Measurements from ENCODE around the gene ABCG5. TPM values are rescaled to one million over a fixed set of nuclear protein-coding genes. Genes with fewer than 3 reads are reported as not detected.

The ABCG5 gene
- total RNA-seq, 4 donors from 2014 or later = not detected

GRCh38 chr2:43877782-43878464, 39.3 kb upstream of the ABCG5 start:
- Histone ChIP-seq H3K4me3 (no peak overlapping the region), H3K27ac (no peak overlapping the region), H3K36me3 (no peaks in the 10 kb centered on the region), H3K4me1 (peaks cover 0 to 3% (median 1%) of the 10 kb centered on the region in 4 donors), H3K27me3 (peaks cover 7% of the 10 kb centered on the region), H3K9me3 (no peaks in the 10 kb centered on the region)
- intact Hi-C loops (cut with DNase I; ENCODE audit: low total_unique reads) (no loop called here), in situ Hi-C loops (cut with MboI; ENCODE audit: low pct_ligation_motif_present in 1 of 4, low pct_unique_long_range_greater_than_20kb in 1 of 4, low sequenced_read_pairs in 3 of 4) (loop anchor here in 3 of 4 donors (25.0 kb wide), 1 partner anchor 266 kb away; no protein-coding TSS in a partner anchor)
- peak; percentile 62 for DNase-seq
- WGBS, 2 donors (ENCODE audit: low coverage in 1 of 2) = 36 to 60% methylated on average over 3 to 16 of the region's 16 CpGs
- TF ChIP-seq EP300 (IDR thresholded peaks at IDR 0.05; ENCODE audit: low read depth) (no peak), CTCF (IDR thresholded peaks at IDR 0.05) (peak; percentile 78 to 95 (median 88))

GRCh38 chr2:43874776-43875451, 36.3 kb upstream of the ABCG5 start:
- H3K27me3 ChIP-seq = peaks cover 15% of the 10 kb centered on the region

GRCh38 chr2:43872151-43872550, 33.5 kb upstream of the ABCG5 start:
- H3K27ac ChIP-seq = no peak overlapping the region
- no peak overlapping the region for H3K4me3 ChIP-seq
- no peak for DNase-seq
- 61 to 74% methylated on average over 9 to 12 of the region's 12 CpGs for WGBS, 2 donors (ENCODE audit: low coverage in 1 of 2)
- TF ChIP-seq POLR2A (IDR thresholded peaks at IDR 0.05) (no peak), POLR2AphosphoS5 (IDR thresholded peaks at IDR 0.05) (no peak), EP300 (IDR thresholded peaks at IDR 0.05; ENCODE audit: low read depth) (no peak), CTCF (IDR thresholded peaks at IDR 0.05) (no peak)
- H3K36me3 ChIP-seq = no peaks in the 10 kb centered on the region
- H3K4me1 ChIP-seq = no peaks in the 10 kb centered on the region
- intact Hi-C loops (cut with DNase I; ENCODE audit: low total_unique reads) (no loop called here), in situ Hi-C loops (cut with MboI; ENCODE audit: low pct_ligation_motif_present in 1 of 4, low pct_unique_long_range_greater_than_20kb in 1 of 4, low sequenced_read_pairs in 3 of 4) (no loop called here)
- H3K27me3 ChIP-seq = peaks cover 19% of the 10 kb centered on the region
- no peaks in the 10 kb centered on the region for H3K9me3 ChIP-seq

More at GRCh38 chr2:43874776-43875451, 36.3 kb upstream of the ABCG5 start:
- H3K4me3 ChIP-seq = no peak overlapping the region
- H3K4me1 ChIP-seq = peaks cover 0 to 3% (median 1%) of the 10 kb centered on the region in 4 donors
- intact Hi-C loops (cut with DNase I; ENCODE audit: low total_unique reads) = no loop called here
- no peak overlapping the region for H3K27ac ChIP-seq
- no peaks in the 10 kb centered on the region for H3K36me3 ChIP-seq
- DNase-seq = no peak
- TF ChIP-seq EP300 (IDR thresholded peaks at IDR 0.05; ENCODE audit: low read depth) (no peak), POLR2A (IDR thresholded peaks at IDR 0.05) (no peak), POLR2AphosphoS5 (IDR thresholded peaks at IDR 0.05) (no peak), CTCF (IDR thresholded peaks at IDR 0.05) (no peak)
- in situ Hi-C loops (cut with MboI; ENCODE audit: low pct_ligation_motif_present in 1 of 4, low pct_unique_long_range_greater_than_20kb in 1 of 4, low sequenced_read_pairs in 3 of 4) = loop anchor here in 3 of 4 donors (25.0 kb wide), 1 partner anchor 263 kb away; no protein-coding TSS in a partner anchor
- no peaks in the 10 kb centered on the region for H3K9me3 ChIP-seq
- WGBS, 2 donors (ENCODE audit: low coverage in 1 of 2) = 76% methylated on average over 10 of the region's 11 CpGs; no CpG with 5 or more reads in 1 of the 2 donors

- H3K36me3 ChIP-seq = no peaks in the 10 kb centered on the region
- no peak for DNase-seq
- in situ Hi-C loops (cut with MboI; ENCODE audit: low pct_ligation_motif_present in 1 of 4, low pct_unique_long_range_greater_than_20kb in 1 of 4, low sequenced_read_pairs in 3 of 4) = no loop called here
- H3K27ac ChIP-seq = no peak overlapping the region
- WGBS, 2 donors (ENCODE audit: low coverage in 1 of 2) = 73 to 95% methylated on average over 2 of the region's 2 CpGs
- intact Hi-C loops (cut with DNase I; ENCODE audit: low total_unique reads) = no loop called here
- no peaks in the 10 kb centered on the region for H3K4me1 ChIP-seq
- H3K27me3 ChIP-seq = peaks cover 64% of the 10 kb centered on the region
- no peak overlapping the region for H3K4me3 ChIP-seq
- no peaks in the 10 kb centered on the region for H3K9me3 ChIP-seq
- TF ChIP-seq POLR2A (IDR thresholded peaks at IDR 0.05) (no peak), EP300 (IDR thresholded peaks at IDR 0.05; ENCODE audit: low read depth) (no peak), POLR2AphosphoS5 (IDR thresholded peaks at IDR 0.05) (no peak), CTCF (IDR thresholded peaks at IDR 0.05) (no peak)
Measured at GRCh38 chr2:43855292-43855691, 16.7 kb upstream of the ABCG5 start.
